H1 (cell line): ENCODE results near the gene PITX1. TPM values are rescaled to one million over a fixed set of nuclear protein-coding genes. Genes with fewer than 3 reads are reported as not detected.
A peak's percentile ranks its signal among the peaks of the same experiment; 100 is the strongest.

Experiments
- CTCF ChIA-PET: fragments of 300-600 bp; sonication (Branson Sonifier 250); formaldehyde crosslinking; loops from one replicate; lab custom pipeline; 2021; ENCODE audit not compliant: partially characterized antibody; lab: Charles Lee
- POLR2A ChIA-PET: fragments of 300-600 bp; sonication (Branson Sonifier 250); formaldehyde crosslinking; loops from one replicate; lab custom pipeline; 2021; ENCODE audit warnings: inconsistent platforms; ENCODE audit not compliant: partially characterized antibody; lab: Charles Lee
- DNase-seq, 2 experiments: peaks; one replicate each; pipeline versions ENCODE4 v3.0.0 to v3.0.0-alpha.2; 2010 to 2022; ENCODE audit warnings: low spot score in 2 of 2, low read depth in 1 of 2, mixed read lengths in 1 of 2
- FAIRE-seq: peaks from 2 replicates; lab custom pipeline; 2011; peaks lifted over from hg19 to GRCh38; lab: Jason Lieb, UNC
- H2AFZ ChIP-seq: 2 replicates; pipeline ENCODE4 v1.8.1; 2012; ENCODE audit warnings: low read length, inconsistent platforms
- H2AK5ac ChIP-seq: 2 replicates; pipeline ENCODE4 v1.6.1; 2013; ENCODE audit warnings: low read depth, low read length
- H2BK120ac ChIP-seq: replicated peaks from 2 replicates; pipeline ENCODE3; 2013; ENCODE audit warnings: low read depth, low read length, inconsistent platforms
- H2BK12ac ChIP-seq: 2 replicates; pipeline ENCODE4 v1.6.1; 2013; ENCODE audit warnings: low read depth, low read length
- H2BK15ac ChIP-seq: 2 replicates; pipeline ENCODE4 v1.6.1; 2013; ENCODE audit warnings: low read length
- H2BK20ac ChIP-seq: 2 replicates; pipeline ENCODE4 v1.6.1; 2013; ENCODE audit warnings: low read length
- H2BK5ac ChIP-seq: 2 replicates; pipeline ENCODE4 v1.6.1; 2013; ENCODE audit warnings: low read depth, low read length
- H3K14ac ChIP-seq: 2 replicates; pipeline ENCODE4 v1.6.1; 2013; ENCODE audit warnings: inconsistent platforms; ENCODE audit not compliant: insufficient read length
- H3K18ac ChIP-seq: 2 replicates; pipeline ENCODE4 v1.6.1; 2013; ENCODE audit warnings: low read length; ENCODE audit errors: extremely low read depth
- H3K23ac ChIP-seq: 2 replicates; pipeline ENCODE4 v1.6.1; 2013; ENCODE audit warnings: inconsistent platforms; ENCODE audit not compliant: insufficient read length
- H3K23me2 ChIP-seq: 2 replicates; pipeline ENCODE4 v1.6.1; 2013; ENCODE audit warnings: low read depth, low read length
- H3K27ac ChIP-seq: 2 replicates; pipeline ENCODE4 v1.6.1; 2011; ENCODE audit warnings: low read depth, low read length, inconsistent platforms
- H3K27me3 ChIP-seq, 4 experiments: replicated peaks in 1 of 4; 1 replicate in 1 of 4; 2 replicates in 3 of 4; pipeline versions ENCODE4 v1.6.1 to v1.8.1; 2011 to 2013; ENCODE audit warnings: low read length in 3 of 4, mild to moderate bottlenecking in 3 of 4, inconsistent platforms in 2 of 4, mixed read lengths in 2 of 4, moderate library complexity in 1 of 4; ENCODE audit not compliant: control insufficient read depth in 3 of 4, insufficient read depth in 3 of 4; ENCODE audit errors: extremely low read depth in 1 of 4
- H3K36me3 ChIP-seq, 4 experiments: 2 replicates each; pipeline versions ENCODE4 v1.6.1 to v1.8.1; 2011 to 2013; ENCODE audit warnings: mild to moderate bottlenecking in 4 of 4, low read length in 3 of 4, moderate library complexity in 2 of 4, control low read depth in 1 of 4, inconsistent platforms in 1 of 4; ENCODE audit not compliant: insufficient read depth in 4 of 4, control insufficient read depth in 2 of 4
- H3K4ac ChIP-seq: replicated peaks from 2 replicates; pipeline ENCODE3; 2013; ENCODE audit warnings: low read length, low read depth, mixed read lengths, inconsistent platforms; ENCODE audit not compliant: insufficient read length
- H3K4me1 ChIP-seq, 4 experiments: replicated peaks in 1 of 4; 1 replicate in 1 of 4; 2 replicates in 3 of 4; pipeline versions ENCODE4 v1.6.1 to v1.8.1; 2011 to 2013; ENCODE audit warnings: low read length in 3 of 4, inconsistent platforms in 2 of 4, mixed read lengths in 1 of 4; ENCODE audit not compliant: insufficient read depth in 4 of 4, control insufficient read depth in 3 of 4
- H3K4me2 ChIP-seq, 2 experiments: 2 replicates each; pipeline versions ENCODE4 v1.6.1 to v1.8.1; 2011 to 2013; ENCODE audit warnings: low read depth in 2 of 2, low read length in 2 of 2, control low read depth in 1 of 2, inconsistent platforms in 1 of 2, mild to moderate bottlenecking in 1 of 2; ENCODE audit not compliant: insufficient read depth in 1 of 2
- H3K4me3 ChIP-seq, 4 experiments: fragments of 200-600, 300-600 bp in 1 of 4; sonication (generic), shearing (Covaris generic), sonication (Bioruptor Twin) in 1 of 4; 2 replicates each; pipeline versions ENCODE4 v1.5.1 to v1.8.1; 2011 to 2016; ENCODE audit warnings: low read length in 4 of 4, low read depth in 3 of 4, control low read depth in 2 of 4, inconsistent platforms in 2 of 4, mild to moderate bottlenecking in 2 of 4, mixed read lengths in 1 of 4, moderate library complexity in 1 of 4; ENCODE audit not compliant: insufficient read depth in 2 of 4; ENCODE audit errors: extremely low read depth in 1 of 4
- H3K56ac ChIP-seq: replicated peaks from 2 replicates; pipeline ENCODE3; 2013; ENCODE audit warnings: low read depth, mild to moderate bottlenecking, mixed read lengths, low read length, inconsistent platforms; ENCODE audit not compliant: insufficient read length
- H3K79me1 ChIP-seq: 2 replicates; pipeline ENCODE4 v1.6.1; 2013; ENCODE audit warnings: low read depth, low read length, control low read depth
- H3K79me2 ChIP-seq, 2 experiments: 2 replicates each; pipeline versions ENCODE4 v1.6.1 to v1.8.1; 2012 to 2013; ENCODE audit warnings: low read length in 2 of 2, mild to moderate bottlenecking in 2 of 2, inconsistent platforms in 1 of 2; ENCODE audit not compliant: insufficient read depth in 2 of 2, control insufficient read depth in 1 of 2
- H3K9ac ChIP-seq, 4 experiments: replicated peaks in 1 of 4; 1 replicate in 1 of 4; 2 replicates in 3 of 4; pipeline versions ENCODE4 v1.6.1 to v1.8.1; 2011 to 2013; ENCODE audit warnings: low read depth in 3 of 4, low read length in 3 of 4, control low read depth in 2 of 4, mild to moderate bottlenecking in 2 of 4, moderate library complexity in 2 of 4, inconsistent platforms in 1 of 4; ENCODE audit errors: extremely low read depth in 1 of 4
- H3K9me3 ChIP-seq, 2 experiments: 2 replicates each; pipeline versions ENCODE4 v1.6.1 to v1.8.1; 2012 to 2013; ENCODE audit warnings: mild to moderate bottlenecking in 2 of 2, moderate library complexity in 2 of 2, control low read depth in 1 of 2, inconsistent platforms in 1 of 2, low read depth in 1 of 2, low read length in 1 of 2, mixed read lengths in 1 of 2; ENCODE audit not compliant: insufficient read depth in 2 of 2
- H4K20me1 ChIP-seq, 2 experiments: replicated peaks in 1 of 2; 2 replicates each; pipeline versions ENCODE3 to v1.8.1; 2011 to 2013; ENCODE audit warnings: inconsistent platforms in 2 of 2, low read length in 2 of 2, mild to moderate bottlenecking in 1 of 2; ENCODE audit not compliant: insufficient read depth in 2 of 2, control insufficient read depth in 1 of 2
- H4K5ac ChIP-seq: 2 replicates; pipeline ENCODE4 v1.6.1; 2013; ENCODE audit warnings: low read length, low read depth, mixed read lengths, inconsistent platforms; ENCODE audit not compliant: insufficient read length
- H4K8ac ChIP-seq: 2 replicates; pipeline ENCODE4 v1.8.0; 2013; ENCODE audit warnings: mild to moderate bottlenecking, moderate library complexity, low read length, inconsistent platforms; ENCODE audit not compliant: insufficient read depth; ENCODE audit errors: extremely low read depth
- H4K91ac ChIP-seq: replicated peaks from 2 replicates; pipeline ENCODE3; 2013; ENCODE audit warnings: low read length, mixed read lengths, inconsistent platforms; ENCODE audit not compliant: insufficient read length
- RAD21 ChIP-seq, 2 experiments: IDR thresholded peaks in 1 of 2; conservative IDR thresholded peaks in 1 of 2; 2 replicates each; pipeline ENCODE4 v1.6.1; 2011; ENCODE audit warnings: low read depth in 2 of 2, low read length in 2 of 2, improper control_type of control experiment in 1 of 2, inconsistent platforms in 1 of 2, mild to moderate bottlenecking in 1 of 2, moderate library complexity in 1 of 2
- SP1 ChIP-seq: IDR thresholded peaks from 2 replicates; pipeline ENCODE4 v1.6.1; 2011; ENCODE audit warnings: low read depth, low read length
- SP2 ChIP-seq: IDR thresholded peaks from 2 replicates; pipeline ENCODE4 v1.6.1; 2012; ENCODE audit warnings: mild to moderate bottlenecking, low read length, inconsistent platforms
- WGBS, 2 experiments: shearing (Covaris generic) in 1 of 2; methylation state at CpG; one replicate each; pipeline versions ENCODE4 v1.1.6 to v1.1.7; 2013 to 2015; ENCODE audit warnings: low lambda C conversion rate in 2 of 2, mixed read lengths in 2 of 2, inconsistent platforms in 1 of 2, low coverage in 1 of 2, missing lambda C conversion rate in 1 of 2; ENCODE audit not compliant: insufficient replicate concordance in 2 of 2, insufficient coverage in 1 of 2, insufficient read length in 1 of 2; ENCODE audit errors: extremely low coverage in 1 of 2, missing lambda C conversion rate in 1 of 2; 5-methylcytosine and 5-hydroxymethylcytosine counted together
- polyA plus RNA-seq, 7 experiments: library from polyadenylated mRNA; depleted of rRNA in 3 of 7; stranded (reverse) in 5 of 7; unstranded in 2 of 7; fragments of >200 nt in 5 of 7; fragments of 200-250 nt in 2 of 7; gene quantifications; 1 replicate in 5 of 7; 2 replicates in 1 of 7; 4 replicates in 1 of 7; pipeline versions ENCODE4 v1.2.1 to v1.2.3, GENCODE V29; 2011 to 2013; ENCODE audit warnings: missing spikeins in 2 of 7, mixed read lengths in 2 of 7
- total RNA-seq: library from RNA; stranded (reverse); fragmentation: NEBNext Ultra II Directional; extraction: Animal tissue kit (Norgen Biotek cat#: 25700); gene quantifications from 2 replicates; pipeline ENCODE4 v1.2.1, GENCODE V29; 2021

PITX1 gene
- total and polyA plus RNA-seq, 2 of the 8 experiments (the other 6 are each of a cell fraction or from before 2014, with no cell fraction given) = 0.03 TPM; not detected in 1

- Histone ChIP-seq H3K36me3 (0 out of 8 replicates have a peak, but pooled peaks cover 0 to 3% (median 0%) of the 10 kb centered on the region in 4 experiments), H3K9ac (no peak overlapping the region), H3K14ac (no peak overlapping the region), H4K20me1 (peaks cover 12 to 19% of the 10 kb centered on the region in 2 experiments), H2BK12ac (no peak overlapping the region), H4K91ac (no peak overlapping the region), H3K18ac (no peak overlapping the region), H3K79me2 (no peaks in the 10 kb centered on the region), H3K4me3 (no peak overlapping the region), H4K5ac (no peak overlapping the region), H3K79me1 (no peaks in the 10 kb centered on the region), H2BK20ac (no peak overlapping the region), H2BK120ac (no peak overlapping the region), H3K27ac (no peak overlapping the region), H4K8ac (no peak overlapping the region), H3K4ac (no peak overlapping the region), H2AK5ac (no peak overlapping the region), H3K23ac (no peak overlapping the region), H3K9me3 (no peaks in the 10 kb centered on the region), H3K27me3 (peaks cover 73 to 99% (median 92%) of the 10 kb centered on the region in 4 experiments), H3K23me2 (peaks cover 12% of the 10 kb centered on the region; the same call in 1 of the 2 replicates), H3K4me1 (peaks cover 3 to 24% (median 14%) of the 10 kb centered on the region in 4 experiments; a peak in 6 of 7 replicates), H3K4me2 (no peak overlapping the region)
- CTCF ChIA-PET = interaction anchor here (0.7 to 2.4 kb wide), 7 partner anchors 9 to 163 kb away, joined by 3 to 7 read pairs (median 4); partner anchors contain the start of gene PCBD2
- no peak for FAIRE-seq
- WGBS, 2 experiments = 100% methylated on average over 1 of the region's 1 CpG; no CpG with 5 or more reads in 1 of the 2 experiments
- TF ChIP-seq SP1 (peak; percentile 78), SP2 (peak; percentile 12; the same call in 1 of the 2 replicates), RAD21 (IDR thresholded peaks at IDR 0.05 in 1 of 2, conservative IDR thresholded peaks at IDR 0.05 in 1 of 2; ENCODE audit: low read depth in 2 of 2, low read length in 2 of 2) (no peak)
- TF ChIP-seq, all 59 proteins: peak for 2
- no peak overlapping the region for H2AFZ ChIP-seq
- no peak overlapping the region; the same call in 1 of the 2 replicates for H2BK15ac ChIP-seq
- no peak overlapping the region for H2BK5ac ChIP-seq
- DNase-seq = no peak
- POLR2A ChIA-PET = interaction anchor here (0.8 kb wide), 1 partner anchor 21 kb away, joined by 3 read pairs; no protein-coding TSS in a partner anchor
- no peak overlapping the region for H3K56ac ChIP-seq
Observed at GRCh38 chr5:135042595-135042994, 8.6 kb upstream of the PITX1 start.
